GM23248 (cell line): ENCODE results near the gene TIGD6. TPM values are rescaled to one million over a fixed set of nuclear protein-coding genes. Genes with fewer than 3 reads are reported as not detected.

Experiments
- DNase-seq: peaks from one replicate; pipeline ENCODE4 v3.0.0-alpha.2; 2015
- H2AFZ ChIP-seq: fragments of 200-600 bp; sonication (generic); 2 replicates; pipeline ENCODE4 v1.6.1; 2016; ENCODE audit warnings: antibody characterized with exemption
- H3F3A ChIP-seq: fragments of 200-600 bp; sonication (generic); 2 replicates; pipeline ENCODE4 v1.6.1; 2016; ENCODE audit warnings: mild to moderate bottlenecking, antibody characterized with exemption, mixed run types; ENCODE audit not compliant: insufficient read depth
- H3K27ac ChIP-seq: fragments of 200-600 bp; sonication (generic); 2 replicates; pipeline ENCODE4 v1.5.1; 2016; ENCODE audit warnings: mild to moderate bottlenecking
- H3K27me3 ChIP-seq: fragments of 200-600 bp; sonication (generic); replicated peaks from 2 replicates; pipeline ENCODE4 v1.6.1; 2016; ENCODE audit warnings: mild to moderate bottlenecking; ENCODE audit not compliant: insufficient read depth
- H3K36me3 ChIP-seq: fragments of 200-600 bp; sonication (generic); 2 replicates; pipeline ENCODE4 v1.6.1; 2016; ENCODE audit warnings: low read depth, mild to moderate bottlenecking
- H3K4me1 ChIP-seq: fragments of 200-600 bp; sonication (generic); 2 replicates; pipeline ENCODE4 v1.6.1; 2016; ENCODE audit warnings: mild to moderate bottlenecking; ENCODE audit not compliant: insufficient read depth
- H3K4me2 ChIP-seq: fragments of 200-600 bp; sonication (generic); one replicate; pipeline ENCODE4 v1.6.1; 2016; ENCODE audit warnings: mild to moderate bottlenecking; ENCODE audit not compliant: unreplicated experiment
- H3K4me3 ChIP-seq: fragments of 200-600 bp; sonication (generic); 2 replicates; pipeline ENCODE4 v1.5.1; 2016; ENCODE audit warnings: mild to moderate bottlenecking
- H3K79me2 ChIP-seq: fragments of 200-600 bp; sonication (generic); 2 replicates; pipeline ENCODE4 v1.6.1; 2016; ENCODE audit warnings: mild to moderate bottlenecking; ENCODE audit not compliant: insufficient read depth
- H3K9ac ChIP-seq: fragments of 200-600 bp; sonication (generic); 2 replicates; pipeline ENCODE4 v1.6.1; 2016; ENCODE audit warnings: mild to moderate bottlenecking
- H3K9me2 ChIP-seq: fragments of 200-600 bp; sonication (generic); 2 replicates; pipeline ENCODE4 v1.6.1; 2016; ENCODE audit warnings: mixed run types, mild to moderate bottlenecking, moderate library complexity; ENCODE audit not compliant: insufficient read depth
- H3K9me3 ChIP-seq: fragments of 200-600 bp; sonication (generic); one replicate; pipeline ENCODE4 v1.6.1; 2017; ENCODE audit warnings: low read depth
- H4K20me1 ChIP-seq: fragments of 200-600 bp; sonication (generic); 2 replicates; pipeline ENCODE4 v1.6.0; 2016; ENCODE audit not compliant: insufficient read depth
- EZH2 ChIP-seq: fragments of 200-600 bp; sonication (generic); IDR thresholded peaks from 2 replicates; pipeline ENCODE4 v1.6.1; 2018; ENCODE audit warnings: antibody characterized with exemption, mild to moderate bottlenecking; ENCODE audit not compliant: insufficient read depth, poor library complexity, severe bottlenecking
- EZH2phosphoT487 ChIP-seq: fragments of 200-600 bp; sonication (generic); IDR thresholded peaks from 2 replicates; pipeline ENCODE4 v1.6.1; 2018; ENCODE audit warnings: antibody characterized with exemption, moderate library complexity, mild to moderate bottlenecking, low read depth; ENCODE audit not compliant: insufficient read depth
- WGBS, 2 experiments: methylation state at CpG; one replicate each; pipeline ENCODE4 v1.1.6; 2015 to 2017; ENCODE audit warnings: low lambda C conversion rate in 2 of 2, low coverage in 1 of 2; ENCODE audit errors: missing lambda C conversion rate in 2 of 2; 5-methylcytosine and 5-hydroxymethylcytosine counted together
- in situ Hi-C: fragments of 300-500 bp; cut with MboI; formaldehyde crosslinking; loops from 2 replicates; pipeline ENCODE4 v1.15.0; 2020
- polyA plus RNA-seq: library from polyadenylated mRNA; unstranded; fragments of >200 nt; fragmentation: Nextera tagmentation; extraction: Ambion mirVana; gene quantifications from 2 replicates; pipeline ENCODE4 v1.2.1, GENCODE V29; 2016
- total RNA-seq: library from RNA; depleted of rRNA; stranded (reverse); fragments of >200 nt; shearing (Covaris generic); gene quantifications from 2 replicates; pipeline ENCODE4 v1.2.3, GENCODE V29; 2014

TIGD6 gene
- total and polyA plus RNA-seq, 2 experiments from 2014 or later = 4.6 to 5.3 TPM

- no peak overlapping the region for H3K27ac ChIP-seq
Measured at GRCh38 chr5:149969181-149969930, 31.1 kb downstream of the TIGD6 start.

GRCh38 chr5:149966946-149967345 lies 33.5 kb downstream of the TIGD6 start:
- no peak overlapping the region for H2AFZ ChIP-seq
- no peaks in the 10 kb centered on the region for H3K9me2 ChIP-seq
- H3K4me1 ChIP-seq = no peaks in the 10 kb centered on the region
- H3F3A ChIP-seq = no peaks in the 10 kb centered on the region
- no peaks in the 10 kb centered on the region for H3K36me3 ChIP-seq
- no peak overlapping the region for H3K9ac ChIP-seq
- in situ Hi-C loops = loop anchor here (10.0 kb wide), 2 partner anchors 112 to 332 kb away; no protein-coding TSS in a partner anchor
- no peak overlapping the region for H3K27ac ChIP-seq
- H3K79me2 ChIP-seq = peaks cover 12% of the 10 kb centered on the region; the same call in 1 of the 2 replicates
- DNase-seq = no peak
- no peak overlapping the region for H3K4me2 ChIP-seq
- H3K4me3 ChIP-seq = no peak overlapping the region
- no peaks in the 10 kb centered on the region for H3K27me3 ChIP-seq
- no peaks in the 10 kb centered on the region for H4K20me1 ChIP-seq
- TF ChIP-seq EZH2phosphoT487 = no peak
- TF ChIP-seq EZH2 = no peak
- no peaks in the 10 kb centered on the region for H3K9me3 ChIP-seq
- 76 to 80% methylated on average over 3 of the region's 3 CpGs for WGBS, 2 experiments

More at GRCh38 chr5:149969181-149969930, 31.1 kb downstream of the TIGD6 start:
- Histone ChIP-seq H3K9ac (no peak overlapping the region), H4K20me1 (no peaks in the 10 kb centered on the region), H3K27me3 (no peaks in the 10 kb centered on the region), H2AFZ (no peak overlapping the region), H3K4me2 (no peak overlapping the region), H3K4me3 (no peak overlapping the region), H3K4me1 (no peaks in the 10 kb centered on the region), H3K9me2 (no peaks in the 10 kb centered on the region), H3K9me3 (no peaks in the 10 kb centered on the region), H3K79me2 (peaks cover 5% of the 10 kb centered on the region; the same call in 1 of the 2 replicates), H3F3A (no peaks in the 10 kb centered on the region), H3K36me3 (no peaks in the 10 kb centered on the region)
- in situ Hi-C loops = loop anchor here (10.0 kb wide), 2 partner anchors 115 to 335 kb away; no protein-coding TSS in a partner anchor
- 80 to 83% methylated on average over 4 of the region's 4 CpGs for WGBS, 2 experiments
- TF ChIP-seq EZH2phosphoT487 = no peak
- TF ChIP-seq EZH2 = no peak
- no peak for DNase-seq

- in situ Hi-C loops = loop anchor here (10.0 kb wide), 2 partner anchors 109 to 329 kb away; no protein-coding TSS in a partner anchor
- H3K4me2 ChIP-seq = no peak overlapping the region
- no peaks in the 10 kb centered on the region for H3K36me3 ChIP-seq
- H4K20me1 ChIP-seq = no peaks in the 10 kb centered on the region
- H3K4me3 ChIP-seq = no peak overlapping the region
- H3F3A ChIP-seq = peaks cover 20% of the 10 kb centered on the region
- WGBS, 2 experiments = 91 to 94% methylated on average over 3 of the region's 3 CpGs
- H3K9me2 ChIP-seq = no peaks in the 10 kb centered on the region
- H3K9ac ChIP-seq = no peak overlapping the region
- peaks cover 12% of the 10 kb centered on the region; the same call in 1 of the 2 replicates for H3K79me2 ChIP-seq
- no peak for TF ChIP-seq EZH2
- TF ChIP-seq EZH2phosphoT487 = no peak
- no peaks in the 10 kb centered on the region for H3K9me3 ChIP-seq
- no peak for DNase-seq
- H3K27ac ChIP-seq = no peak overlapping the region
- no peak overlapping the region for H2AFZ ChIP-seq
- H3K27me3 ChIP-seq = no peaks in the 10 kb centered on the region
- peaks cover 4% of the 10 kb centered on the region for H3K4me1 ChIP-seq
Measured at GRCh38 chr5:149963729-149964128, 36.7 kb downstream of the TIGD6 start.

- Histone ChIP-seq H3K36me3 (no peaks in the 10 kb centered on the region), H2AFZ (no peak overlapping the region), H3K4me2 (no peak overlapping the region), H3K9ac (no peak overlapping the region), H3K9me2 (no peaks in the 10 kb centered on the region), H3K4me3 (no peak overlapping the region), H3K79me2 (peaks cover 12% of the 10 kb centered on the region; the same call in 1 of the 2 replicates), H3K9me3 (no peaks in the 10 kb centered on the region), H3K27ac (no peak overlapping the region), H3K27me3 (no peaks in the 10 kb centered on the region), H3F3A (peaks cover 22% of the 10 kb centered on the region), H4K20me1 (no peaks in the 10 kb centered on the region), H3K4me1 (peaks cover 4% of the 10 kb centered on the region)
- DNase-seq = no peak
- in situ Hi-C loops = loop anchor here (10.0 kb wide), 2 partner anchors 108 to 328 kb away; no protein-coding TSS in a partner anchor
- WGBS, 2 experiments = 87 to 92% methylated on average over 5 of the region's 5 CpGs
- no peak for TF ChIP-seq EZH2
- TF ChIP-seq EZH2phosphoT487 = no peak
Measured at GRCh38 chr5:149962601-149963300, 37.7 kb downstream of the TIGD6 start.
